GM18517 (cell line): ENCODE data around the gene TSPAN9.
A peak's percentile ranks its signal among the peaks of the same experiment; 100 is the strongest.

ENCODE experiments used
- ATAC-seq: cut with Tn5 transposase; IDR thresholded peaks from one replicate; pipeline ENCODE4 v1.9.1; 2021; ENCODE audit warnings: mild to moderate bottlenecking, moderate library complexity; ENCODE audit not compliant: unreplicated experiment

The TSPAN9 gene

DNA sequence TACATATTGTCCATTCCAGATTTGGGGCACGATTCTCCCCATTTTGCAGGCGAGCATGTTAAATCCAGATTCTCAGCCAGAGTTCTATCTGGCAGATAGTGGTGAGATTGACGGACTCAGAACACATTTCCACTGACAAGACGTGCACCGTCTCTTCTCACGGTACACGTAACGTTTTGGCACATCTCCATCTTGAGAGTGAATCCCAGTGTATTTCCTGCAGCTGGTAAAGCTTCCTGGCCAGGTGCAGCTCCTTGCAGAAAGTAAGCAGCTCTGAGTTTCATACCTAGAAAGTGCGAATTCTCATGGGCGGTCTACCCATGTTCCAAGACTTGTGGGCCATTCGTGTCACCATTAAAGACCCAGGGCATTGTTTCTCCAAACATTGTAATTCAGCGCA is 102.6 kb downstream of the TSPAN9 start:
- no peak for ATAC-seq

- no peak for ATAC-seq
Observed at GRCh38 chr12:3182426-3182825, 105.2 kb downstream of the TSPAN9 start.

DNA sequence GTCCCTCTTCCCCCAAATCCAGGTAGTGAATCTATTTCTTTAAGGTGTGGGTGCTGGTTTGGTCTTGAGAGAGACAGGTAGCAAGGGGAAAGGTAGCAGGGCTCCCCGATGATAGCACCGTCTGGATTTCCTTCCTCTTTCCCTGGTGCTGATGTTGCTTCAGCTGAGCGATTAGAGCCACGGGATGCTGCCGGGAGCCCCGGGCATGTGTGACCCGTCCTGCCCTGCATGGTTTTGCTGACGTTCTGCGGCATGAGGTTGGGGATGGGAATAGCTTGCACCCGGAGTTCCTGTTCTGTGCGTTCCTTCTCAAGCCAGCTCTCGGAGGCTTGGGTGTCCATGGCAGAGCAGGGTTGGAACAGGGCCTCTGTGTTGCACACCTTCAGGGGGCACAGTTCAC is 107.3 kb downstream of the TSPAN9 start:
- no peak for ATAC-seq

GRCh38 chr12:3185260-3185870 is 108.2 kb downstream of the TSPAN9 start:
- no peak for ATAC-seq

- ATAC-seq = peak; percentile 49
Observed at GRCh38 chr12:3186546-3187215, 109.5 kb downstream of the TSPAN9 start.

DNA sequence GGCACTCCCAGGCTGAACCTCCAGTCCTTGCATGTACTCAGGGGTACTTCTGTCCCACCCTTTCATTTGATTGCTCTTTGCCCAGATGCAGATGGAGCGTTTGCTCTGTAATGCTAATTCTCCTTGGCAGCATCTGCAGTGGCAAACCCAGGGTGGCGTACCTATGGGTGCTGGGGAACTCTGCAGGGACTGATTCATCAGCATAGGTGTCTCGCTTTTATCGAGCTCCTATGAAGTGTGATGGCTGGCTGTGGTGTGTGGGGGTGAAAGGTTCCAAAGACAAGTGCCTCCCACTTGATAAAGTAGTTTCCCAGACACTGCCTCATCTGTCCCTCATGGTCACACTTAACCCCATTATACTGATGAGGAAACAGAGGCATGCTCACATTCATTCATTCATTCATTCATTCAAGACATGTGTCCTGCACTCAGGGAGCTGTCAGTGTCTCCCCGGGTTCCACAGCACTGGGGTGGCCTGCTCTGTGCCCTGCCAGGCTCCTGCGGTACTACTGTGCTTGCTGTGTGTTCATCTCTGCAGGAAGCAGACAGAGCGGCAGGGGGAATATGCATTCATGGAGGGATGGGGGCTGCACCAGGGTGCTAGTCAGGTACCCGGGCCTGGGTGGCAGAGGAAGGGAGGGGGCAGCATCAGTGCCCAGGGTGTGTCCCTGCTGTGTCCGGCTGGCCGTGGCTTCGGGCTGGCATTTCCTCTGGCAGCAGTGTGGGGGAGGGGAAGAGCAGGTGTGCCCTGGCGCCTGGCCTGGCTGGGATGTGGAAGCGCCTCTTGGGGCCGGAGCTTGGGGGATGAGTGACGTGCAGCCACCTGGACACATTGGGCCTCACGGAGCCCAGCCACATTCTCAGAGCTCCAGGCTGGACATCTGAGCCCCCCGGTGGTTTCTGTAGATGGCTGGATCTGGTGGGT is 110.9 kb downstream of the TSPAN9 start:
- no peak for ATAC-seq

GRCh38 chr12:3189282-3189681 is 112.1 kb downstream of the TSPAN9 start:
- no peak for ATAC-seq

GRCh38 chr12:3190101-3190500 is 112.9 kb downstream of the TSPAN9 start:
- no peak for ATAC-seq

DNA sequence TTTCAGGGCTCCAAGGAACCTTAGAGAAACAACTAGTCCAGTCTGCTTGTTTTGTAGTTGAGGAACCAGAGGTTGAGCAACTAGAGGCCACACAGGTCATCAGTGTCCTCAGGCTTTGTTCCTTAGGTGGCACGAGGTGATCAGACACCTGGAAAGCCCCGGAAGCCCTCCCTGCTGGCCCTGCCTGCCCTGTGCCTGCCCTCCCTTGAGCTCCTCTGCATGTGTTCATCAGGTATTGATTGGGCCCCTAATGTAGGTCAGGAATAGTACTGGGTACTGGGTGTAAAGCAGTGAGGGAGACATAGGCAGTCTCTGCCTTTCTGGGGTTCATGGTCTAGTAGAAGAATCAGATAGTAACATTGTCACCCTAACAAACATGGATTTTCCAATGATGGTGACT is 114.3 kb downstream of the TSPAN9 start:
- no peak for ATAC-seq

GRCh38 chr12:3192221-3192620 is 115.0 kb downstream of the TSPAN9 start:
- no peak for ATAC-seq

DNA sequence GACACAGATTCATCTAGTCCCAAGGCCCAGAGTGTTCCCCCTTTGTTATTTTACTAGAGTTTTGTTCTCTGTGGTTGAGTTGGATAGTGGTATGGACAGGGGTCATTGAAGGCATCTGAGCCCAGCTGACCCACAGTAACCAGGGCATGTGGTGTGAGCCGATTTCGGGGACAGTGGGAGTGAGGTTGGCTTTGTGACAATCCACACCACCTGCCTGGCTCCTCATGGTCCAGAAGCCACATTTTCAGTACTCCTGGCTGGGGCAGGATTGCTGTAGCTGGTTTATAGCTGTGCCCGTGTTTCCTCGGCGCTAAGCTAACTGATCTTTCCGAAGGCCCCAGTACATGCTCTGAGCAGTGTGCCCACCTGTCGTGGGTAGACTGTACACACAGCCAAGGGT is 116.0 kb downstream of the TSPAN9 start:
- ATAC-seq = no peak

GRCh38 chr12:3193755-3194154 is 116.6 kb downstream of the TSPAN9 start:
- ATAC-seq = no peak

DNA sequence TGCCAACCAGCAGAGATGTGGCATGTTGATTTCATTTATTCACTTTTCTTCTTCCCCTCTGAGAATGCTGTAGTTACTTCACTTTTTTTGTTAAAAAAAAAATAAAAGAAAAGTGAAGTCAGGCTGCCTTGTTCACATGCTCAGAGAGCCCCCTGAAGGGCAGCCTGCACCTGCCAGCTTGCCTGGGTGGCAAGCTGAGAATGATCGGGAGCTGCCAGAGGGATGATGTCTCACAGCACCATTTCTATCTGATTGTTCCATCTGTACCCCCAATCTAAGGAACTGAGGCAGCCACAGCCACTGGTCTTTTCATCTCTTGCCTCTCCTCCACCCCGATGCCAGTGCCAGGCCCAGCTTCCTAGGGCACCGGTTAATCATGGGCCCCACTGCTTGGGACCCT is 118.2 kb downstream of the TSPAN9 start:
- no peak for ATAC-seq

DNA sequence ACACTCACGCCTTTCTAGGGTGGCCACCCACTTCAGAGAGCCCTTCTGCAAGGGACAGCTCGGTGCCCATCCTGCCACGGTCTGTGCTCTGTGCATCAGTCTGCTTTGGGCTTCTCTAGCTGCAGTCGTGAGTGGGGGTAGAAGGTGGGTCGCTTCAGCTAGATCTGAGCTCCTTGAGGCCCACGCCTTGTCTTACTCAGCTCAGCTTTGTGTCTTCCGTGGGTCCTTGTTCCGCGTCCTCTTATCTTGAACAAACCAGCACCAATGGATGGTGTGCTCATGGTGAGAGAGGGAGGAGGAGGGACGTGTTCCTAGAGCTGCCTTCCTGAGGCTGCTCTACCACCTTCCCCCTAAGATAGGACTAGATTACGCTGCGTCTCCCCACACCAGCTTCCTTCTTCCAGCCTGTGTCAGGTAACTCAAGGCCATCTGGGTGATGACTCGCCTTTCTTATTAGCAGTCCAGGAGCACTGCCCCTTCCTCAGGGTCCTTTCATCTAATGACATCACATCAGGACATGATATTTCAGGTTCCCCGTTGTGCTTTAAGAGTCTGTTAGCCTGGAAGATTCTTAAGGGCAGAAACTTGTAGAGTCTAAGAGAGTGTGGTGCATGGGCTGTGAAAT is 118.8 kb downstream of the TSPAN9 start:
- ATAC-seq = no peak

DNA sequence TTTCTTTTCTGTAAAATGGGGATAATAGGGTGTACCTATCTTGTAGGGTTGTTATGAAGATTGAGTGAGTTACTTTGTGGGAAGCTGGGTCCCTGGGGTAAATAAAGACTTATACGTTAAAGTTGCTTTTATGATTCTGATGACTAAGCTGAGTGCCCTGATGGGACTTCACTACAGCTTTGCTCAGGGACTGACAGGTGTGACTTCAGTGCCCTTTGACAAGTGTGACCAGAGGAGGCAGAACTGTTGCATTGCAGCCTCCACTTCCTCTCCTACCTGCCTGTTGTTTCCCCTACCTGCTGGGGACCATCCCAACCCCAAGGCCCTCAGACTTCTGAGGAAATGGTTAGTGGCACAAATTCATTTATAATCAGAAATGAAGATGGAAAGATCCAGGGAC is 119.3 kb downstream of the TSPAN9 start:
- ATAC-seq = no peak

DNA sequence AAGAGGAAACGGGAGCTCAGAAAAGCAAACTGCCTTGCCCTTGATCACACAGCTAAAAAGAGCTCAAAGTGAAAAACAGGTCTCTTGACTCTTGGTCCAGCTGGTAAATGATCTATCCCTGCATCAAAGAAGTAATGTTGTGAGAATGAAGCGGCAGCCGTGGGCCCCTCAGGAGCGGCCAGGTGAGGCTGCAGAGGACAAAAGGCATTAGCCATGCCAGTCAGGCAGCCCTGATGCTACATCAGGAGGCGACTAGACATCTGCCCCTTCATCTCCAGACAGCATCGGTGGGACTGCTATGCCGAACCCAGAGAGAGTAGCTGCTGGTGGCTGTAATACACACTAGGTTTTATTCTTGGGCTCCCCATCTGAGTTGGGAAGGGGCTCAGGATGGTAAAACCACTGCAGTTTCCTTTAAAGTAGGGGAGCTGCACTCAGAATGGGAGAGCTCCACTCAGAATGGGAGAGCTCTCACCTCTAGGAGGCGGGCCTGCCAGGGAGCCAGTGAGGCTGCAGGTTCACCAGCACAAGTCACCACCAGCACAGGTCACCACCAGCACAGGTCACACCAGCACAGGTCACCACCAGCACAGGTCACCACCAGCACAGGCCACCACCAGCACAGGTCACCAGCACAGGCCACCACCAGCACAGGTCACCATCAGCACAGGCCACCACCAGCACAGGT is 120.1 kb downstream of the TSPAN9 start:
- ATAC-seq = no peak

DNA sequence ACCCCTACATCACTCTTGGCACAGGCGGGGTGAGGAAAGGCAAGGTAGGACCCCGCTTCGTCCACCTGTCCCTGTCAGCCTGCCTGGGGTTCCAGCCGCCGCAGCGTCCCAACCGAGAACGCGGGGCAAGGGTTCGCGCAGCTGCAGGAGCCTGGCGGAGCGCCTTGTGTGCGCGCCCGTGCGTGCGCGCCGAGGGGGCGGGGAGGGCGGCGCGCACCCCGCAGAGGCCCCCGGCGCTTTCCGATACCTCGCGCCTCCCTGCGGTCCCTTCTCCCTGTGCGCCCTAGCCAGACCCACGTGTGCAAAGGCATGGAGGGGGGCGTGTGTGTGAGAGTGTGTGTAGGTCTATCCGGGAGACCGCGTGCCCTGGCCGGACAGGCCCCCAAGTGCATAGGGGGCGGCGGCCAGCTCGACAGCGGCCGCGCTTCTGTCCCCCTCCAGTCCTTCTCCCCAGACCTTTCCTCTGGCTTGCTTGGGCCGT is 122.4 kb downstream of the TSPAN9 start:
- no peak for ATAC-seq

GRCh38 chr12:3200032-3200617 is 122.9 kb downstream of the TSPAN9 start:
- no peak for ATAC-seq

- ATAC-seq = no peak
Observed at GRCh38 chr12:3200814-3201233, 123.6 kb downstream of the TSPAN9 start.

- no peak for ATAC-seq
Observed at GRCh38 chr12:3201339-3202051, 124.3 kb downstream of the TSPAN9 start.
